Adipose tissue (tissue), 3 donors: ENCODE measurements around the gene MTM1. TPM values are rescaled to one million over a fixed set of nuclear protein-coding genes. Genes with fewer than 3 reads are reported as not detected.

Source experiments
- H3K27ac ChIP-seq: one replicate; pipeline ENCODE4 v1.5.1; 2013; ENCODE audit warnings: low read depth, low read length
- WGBS, 3 donors: extraction: QIAGEN DNeasy Blood & Tissue Kit; methylation state at CpG; one replicate each; pipeline ENCODE4 v1.1.7; 2013; 5-methylcytosine and 5-hydroxymethylcytosine counted together
- polyA plus RNA-seq, 3 donors: library from polyadenylated mRNA; stranded (reverse); fragments of 200-250 nt; gene quantifications; one replicate each; pipeline ENCODE4 v1.2.3, GENCODE V29; 2013
- donor health status: healthy with polysubstance abuse.
- donor health status: Bipolar disorder and iron deficiency.
- donor health status: healthy.

Gene MTM1
- polyA plus RNA-seq, 3 donors: 2.8 to 4.9 (median 4.8) TPM

GRCh38 chrX:150693725-150694574 lies 125.5 kb downstream of the MTM1 start:
- H3K27ac ChIP-seq: peak overlapping the region; percentile 55
- WGBS, 3 donors: 0 to 42% (median 2%) methylated on average over 17 to 39 of the region's 42 CpGs

- no peak overlapping the region for H3K27ac ChIP-seq
- 58 to 71% (median 63%) methylated on average over 8 of the region's 8 CpGs for WGBS, 3 donors
These were observed 126.5 kb downstream of the MTM1 start for GRCh38 chrX:150694738-150695410.

- 25 to 67% (median 62%) methylated on average over 1 of the region's 1 CpG for WGBS, 3 donors
- H3K27ac ChIP-seq: no peak overlapping the region
These were observed 127.9 kb downstream of the MTM1 start for GRCh38 chrX:150696331-150696730.

GRCh38 chrX:150696866-150697265 lies 128.4 kb downstream of the MTM1 start:
- no peak overlapping the region for H3K27ac ChIP-seq

GRCh38 chrX:150697641-150698040 lies 129.2 kb downstream of the MTM1 start:
- no peak overlapping the region for H3K27ac ChIP-seq
- WGBS, 3 donors: 78 to 89% (median 83%) methylated on average over 7 of the region's 7 CpGs

More at GRCh38 chrX:150696866-150697265, 128.4 kb downstream of the MTM1 start:
- 35 to 56% (median 49%) methylated on average over 4 of the region's 4 CpGs for WGBS, 3 donors

GRCh38 chrX:150698981-150699380 lies 130.6 kb downstream of the MTM1 start:
- H3K27ac ChIP-seq: no peak overlapping the region
- WGBS, 3 donors: 35 to 57% (median 52%) methylated on average over 2 of the region's 2 CpGs

GRCh38 chrX:150700107-150700506 lies 131.7 kb downstream of the MTM1 start:
- no peak overlapping the region for H3K27ac ChIP-seq

GRCh38 chrX:150701377-150701776 lies 133.0 kb downstream of the MTM1 start:
- WGBS, 3 donors: 81 to 100% (median 97%) methylated on average over 1 of the region's 1 CpG

GRCh38 chrX:150702966-150703694 lies 134.7 kb downstream of the MTM1 start:
- 76 to 100% (median 78%) methylated on average over 1 of the region's 1 CpG for WGBS, 3 donors
- no peak overlapping the region for H3K27ac ChIP-seq

More at GRCh38 chrX:150701377-150701776, 133.0 kb downstream of the MTM1 start:
- H3K27ac ChIP-seq: no peak overlapping the region

- H3K27ac ChIP-seq: no peak overlapping the region
These were observed 135.2 kb downstream of the MTM1 start for GRCh38 chrX:150703695-150703974.

- WGBS, 3 donors: 74 to 91% (median 87%) methylated on average over 3 of the region's 3 CpGs
- H3K27ac ChIP-seq: no peak overlapping the region
These were observed 135.7 kb downstream of the MTM1 start for GRCh38 chrX:150704030-150704613.

GRCh38 chrX:150712619-150713018 lies 144.2 kb downstream of the MTM1 start:
- H3K27ac ChIP-seq: no peak overlapping the region

- H3K27ac ChIP-seq: no peak overlapping the region
- 56 to 80% (median 69%) methylated on average over 3 of the region's 3 CpGs for WGBS, 3 donors
These were observed 146.8 kb downstream of the MTM1 start for GRCh38 chrX:150715184-150715583.

- H3K27ac ChIP-seq: no peak overlapping the region
- WGBS, 3 donors: 59 to 93% (median 85%) methylated on average over 4 of the region's 4 CpGs
These were observed 151.2 kb downstream of the MTM1 start for GRCh38 chrX:150719621-150720020.

Other genes starting within 250 kb of the MTM1 start
- 10 to 100 TPM in 1 of 3 donors, 1 to 10 TPM in 2; 2.8 to 10.0 (median 4.8) TPM for gene MAMLD1, start 205.3 kb upstream of the MTM1 start, polyA plus RNA-seq
- gene MTMR1, start 124.8 kb downstream of the MTM1 start, polyA plus RNA-seq: 1 to 10 TPM; 5.2 to 8.8 (median 5.4) TPM